ENCODE measurements around the gene PIEZO1.

DNA sequence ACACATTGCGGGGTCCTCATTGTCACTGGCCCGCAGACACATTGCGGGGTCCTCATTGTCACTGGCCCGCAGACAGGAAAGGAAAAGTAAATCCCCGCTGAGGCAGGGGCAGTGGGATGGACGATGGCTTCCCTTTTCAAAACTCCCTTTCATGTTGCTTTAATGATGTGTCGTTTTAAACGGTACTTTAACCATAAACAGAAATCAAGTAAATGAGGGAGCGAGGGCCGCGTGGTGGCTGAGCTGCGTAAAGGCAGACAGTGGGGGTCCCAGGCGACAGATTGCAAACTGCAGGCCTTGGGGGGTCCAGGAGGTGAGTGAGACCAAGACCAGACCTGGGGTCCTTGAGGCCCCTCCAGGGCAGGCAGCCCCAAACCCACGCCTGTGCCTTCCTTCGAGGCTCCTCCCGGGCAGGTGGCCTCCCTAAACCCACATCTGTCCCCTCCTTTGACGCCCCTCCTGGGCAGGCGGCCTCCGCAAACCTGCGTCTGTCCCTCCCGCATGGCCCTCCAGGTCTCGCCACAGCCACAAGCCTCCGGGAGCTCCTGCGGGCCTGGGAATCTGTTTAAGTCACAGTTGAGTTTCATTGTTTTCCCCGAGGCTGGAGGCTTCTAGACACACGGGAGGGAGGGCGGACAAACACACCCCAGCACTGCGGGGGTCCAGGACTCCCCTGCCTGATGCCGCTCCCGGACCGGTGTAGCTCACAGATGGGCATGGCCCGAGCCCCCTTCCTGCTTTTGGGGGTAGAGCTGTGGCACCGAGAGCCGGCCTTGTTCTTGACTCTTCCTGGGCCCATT, 7.3 kb downstream of the PIEZO1 start:
- TF ChIP-seq, protein P1, sequence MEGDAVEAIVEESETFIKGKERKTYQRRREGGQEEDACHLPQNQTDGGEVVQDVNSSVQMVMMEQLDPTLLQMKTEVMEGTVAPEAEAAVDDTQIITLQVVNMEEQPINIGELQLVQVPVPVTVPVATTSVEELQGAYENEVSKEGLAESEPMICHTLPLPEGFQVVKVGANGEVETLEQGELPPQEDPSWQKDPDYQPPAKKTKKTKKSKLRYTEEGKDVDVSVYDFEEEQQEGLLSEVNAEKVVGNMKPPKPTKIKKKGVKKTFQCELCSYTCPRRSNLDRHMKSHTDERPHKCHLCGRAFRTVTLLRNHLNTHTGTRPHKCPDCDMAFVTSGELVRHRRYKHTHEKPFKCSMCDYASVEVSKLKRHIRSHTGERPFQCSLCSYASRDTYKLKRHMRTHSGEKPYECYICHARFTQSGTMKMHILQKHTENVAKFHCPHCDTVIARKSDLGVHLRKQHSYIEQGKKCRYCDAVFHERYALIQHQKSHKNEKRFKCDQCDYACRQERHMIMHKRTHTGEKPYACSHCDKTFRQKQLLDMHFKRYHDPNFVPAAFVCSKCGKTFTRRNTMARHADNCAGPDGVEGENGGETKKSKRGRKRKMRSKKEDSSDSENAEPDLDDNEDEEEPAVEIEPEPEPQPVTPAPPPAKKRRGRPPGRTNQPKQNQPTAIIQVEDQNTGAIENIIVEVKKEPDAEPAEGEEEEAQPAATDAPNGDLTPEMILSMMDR (IDR thresholded peaks at IDR 0.05): no peak
- TF ChIP-seq POLR2A (IDR thresholded peaks at IDR 0.05): no peak

All from lower leg skin (tissue), 3 donors.